Measurements from ENCODE around the gene NDRG4. TPM values are rescaled to one million over a fixed set of nuclear protein-coding genes. Genes with fewer than 3 reads are reported as not detected.

NDRG4 gene
- total RNA-seq, 4 donors from 2014 or later: 29.7 to 97.2 (median 64.0) TPM

- DNase-seq (ENCODE audit: low spot score in 2 of 2): peak in 1 of 2 donors; percentile 78
- TF ChIP-seq CTCF (IDR thresholded peaks at IDR 0.05) (no peak), POLR2A (IDR thresholded peaks at IDR 0.05) (no peak)
- 89% methylated on average over 25 to 30 of the region's 30 CpGs for WGBS, 2 donors
- H3K4me3 ChIP-seq (ENCODE audit: low read depth, poor library complexity, severe bottlenecking): no peak overlapping the region
- intact Hi-C loops (cut with DNase I; ENCODE audit: low total_unique reads): no loop called here
These were observed 11.1 kb downstream of the NDRG4 start for GRCh38 chr16:58510776-58511628.

- 50 to 63% methylated on average over 13 to 17 of the region's 17 CpGs for WGBS, 2 donors
- intact Hi-C loops (cut with DNase I; ENCODE audit: low total_unique reads): no loop called here
- H3K4me3 ChIP-seq (ENCODE audit: low read depth, poor library complexity, severe bottlenecking): no peak overlapping the region
- TF ChIP-seq CTCF (IDR thresholded peaks at IDR 0.05) (peak in 1 of 3 donors; percentile 75), POLR2A (IDR thresholded peaks at IDR 0.05) (no peak)
- peak; percentile 56 to 96 for DNase-seq (ENCODE audit: low spot score in 2 of 2)
These were observed 12.2 kb downstream of the NDRG4 start for GRCh38 chr16:58511933-58512815.

GRCh38 chr16:58513874-58514273 is 13.9 kb downstream of the NDRG4 start:
- TF ChIP-seq CTCF (IDR thresholded peaks at IDR 0.05) (no peak), POLR2A (IDR thresholded peaks at IDR 0.05) (no peak)
- DNase-seq (ENCODE audit: low spot score in 2 of 2): no peak
- 74 to 87% methylated on average over 3 of the region's 3 CpGs for WGBS, 2 donors
- intact Hi-C loops (cut with DNase I; ENCODE audit: low total_unique reads): no loop called here
- H3K4me3 ChIP-seq (ENCODE audit: low read depth, poor library complexity, severe bottlenecking): no peak overlapping the region

GRCh38 chr16:58515125-58515870 is 15.4 kb downstream of the NDRG4 start, which contains the start of gene SETD6:
Gene SETD6, plus strand, starts transcription at chr16:58515517. Its CDS starts 21 bp downstream, at chr16:58515538.
- H3K4me3 ChIP-seq (ENCODE audit: low read depth, poor library complexity, severe bottlenecking): peak within 1 kb of the TSS; percentile 87
- 1% methylated on average over 30 to 40 of the region's 80 CpGs for WGBS, 2 donors
- intact Hi-C loops (cut with DNase I; ENCODE audit: low total_unique reads): no loop called here
- TF ChIP-seq CTCF (IDR thresholded peaks at IDR 0.05): peak in 1 of 3 donors; percentile 20
- no peak for TF ChIP-seq POLR2A (IDR thresholded peaks at IDR 0.05)
- DNase-seq (ENCODE audit: low spot score in 2 of 2): peak; percentile 84 to 97
